Measurements from ENCODE around the gene FKBP2. TPM values are rescaled to one million over a fixed set of nuclear protein-coding genes. Genes with fewer than 3 reads are reported as not detected.

FKBP2 gene
- total RNA-seq, 1 donor from 2014 or later, result 66.0 TPM

GRCh38 chr11:64281957-64282770 is 41.3 kb downstream of the FKBP2 start:
- intact Hi-C loops (cut with DNase I), result no loop called here
- no peak for DNase-seq (ENCODE audit: extremely low spot score in 2 of 2)
- Histone ChIP-seq H3K27me3 (no peaks in the 10 kb centered on the region), H3K36me3 (peaks cover 0 to 12% of the 10 kb centered on the region in 2 donors), H3K27ac (no peak overlapping the region), H3K9me3 (no peaks in the 10 kb centered on the region), H3K4me3 (no peak overlapping the region), H3K4me1 (peaks cover 40% of the 10 kb centered on the region)
- TF ChIP-seq POLR2AphosphoS5 (IDR thresholded peaks at IDR 0.05; ENCODE audit: insufficient read depth in 1 of 2, low read depth in 1 of 2), result no peak
- no peak for TF ChIP-seq POLR2A (IDR thresholded peaks at IDR 0.05)
- TF ChIP-seq CTCF (IDR thresholded peaks at IDR 0.05), result no peak

GRCh38 chr11:64283092-64283491 is 42.2 kb downstream of the FKBP2 start:
- Histone ChIP-seq H3K4me1 (peaks cover 37% of the 10 kb centered on the region), H3K27ac (peak overlapping the region; percentile 94), H3K36me3 (peaks cover 0 to 10% of the 10 kb centered on the region in 2 donors), H3K4me3 (no peak overlapping the region), H3K9me3 (no peaks in the 10 kb centered on the region), H3K27me3 (no peaks in the 10 kb centered on the region)
- TF ChIP-seq POLR2AphosphoS5 (IDR thresholded peaks at IDR 0.05; ENCODE audit: insufficient read depth in 1 of 2, low read depth in 1 of 2) (no peak), CTCF (IDR thresholded peaks at IDR 0.05) (no peak), POLR2A (IDR thresholded peaks at IDR 0.05) (no peak)
- intact Hi-C loops (cut with DNase I), result no loop called here
- DNase-seq (ENCODE audit: extremely low spot score in 2 of 2), result no peak

DNA sequence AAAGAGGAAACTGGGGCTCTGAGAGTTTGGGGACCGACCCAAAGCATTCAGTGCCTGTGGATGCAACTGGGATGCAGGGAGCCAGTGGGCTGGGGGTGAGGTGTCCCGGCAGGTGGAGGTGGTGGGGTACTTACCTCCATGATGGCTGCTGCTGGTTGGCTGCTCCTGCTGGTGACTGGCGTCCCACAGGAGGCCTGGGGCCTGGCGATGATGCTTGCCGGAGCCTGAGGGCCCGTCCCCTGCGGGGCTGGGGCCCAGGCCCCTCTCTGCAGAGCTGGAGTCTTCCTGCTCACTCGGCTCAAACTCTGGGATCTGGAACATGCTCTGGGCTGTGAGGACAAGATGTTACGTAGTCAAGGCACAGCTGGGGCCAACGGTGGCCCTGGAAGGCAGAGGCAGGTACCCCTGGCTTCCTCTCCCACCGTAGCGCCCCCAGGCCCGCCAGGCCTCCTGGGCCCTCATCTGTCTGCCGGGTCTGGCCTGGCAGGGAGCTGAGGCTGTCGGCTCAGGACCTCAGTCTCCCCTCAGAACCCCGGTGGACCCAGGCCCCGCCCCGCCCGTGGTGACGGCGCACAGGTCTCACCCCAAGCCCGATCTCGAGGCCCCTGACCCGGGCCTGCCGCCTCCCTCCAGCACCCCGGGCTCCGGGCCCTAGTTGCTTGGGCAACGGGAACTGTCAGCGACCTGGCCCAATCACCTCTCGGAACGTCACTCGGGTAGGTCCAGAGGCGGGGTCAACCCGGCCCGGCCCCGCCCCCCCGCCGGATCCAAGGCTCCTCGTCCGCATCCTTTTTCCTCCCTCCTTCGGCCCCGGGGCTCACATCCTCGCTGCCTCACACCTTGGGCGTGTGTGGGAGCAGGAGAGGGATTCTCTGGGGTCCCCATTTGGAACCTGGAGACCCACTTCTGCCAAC is 43.4 kb downstream of the FKBP2 start, which contains the start of gene BAD:
Gene BAD, minus strand, starts transcription at position 618 of the 914 bp plus-strand sequence. Its CDS starts 297 bp downstream, at position 321.
- Histone ChIP-seq H3K4me1 (peaks cover 37% of the 10 kb centered on the region), H3K9me3 (no peaks in the 10 kb centered on the region), H3K36me3 (no peaks in the 10 kb centered on the region), H3K27me3 (no peaks in the 10 kb centered on the region), H3K27ac (peak within 1 kb of the TSS; percentile 94), H3K4me3 (peak within 1 kb of the TSS; percentile 61 to 83)
- DNase-seq (ENCODE audit: extremely low spot score in 2 of 2), result peak in 1 of 2 donors; percentile 96
- intact Hi-C loops (cut with DNase I), result no loop called here
- TF ChIP-seq POLR2AphosphoS5 (IDR thresholded peaks at IDR 0.05; ENCODE audit: insufficient read depth in 1 of 2, low read depth in 1 of 2), result peak; percentile 60 to 96
- no peak for TF ChIP-seq CTCF (IDR thresholded peaks at IDR 0.05)
- TF ChIP-seq POLR2A (IDR thresholded peaks at IDR 0.05), result peak in 1 of 2 donors; percentile 53

DNA sequence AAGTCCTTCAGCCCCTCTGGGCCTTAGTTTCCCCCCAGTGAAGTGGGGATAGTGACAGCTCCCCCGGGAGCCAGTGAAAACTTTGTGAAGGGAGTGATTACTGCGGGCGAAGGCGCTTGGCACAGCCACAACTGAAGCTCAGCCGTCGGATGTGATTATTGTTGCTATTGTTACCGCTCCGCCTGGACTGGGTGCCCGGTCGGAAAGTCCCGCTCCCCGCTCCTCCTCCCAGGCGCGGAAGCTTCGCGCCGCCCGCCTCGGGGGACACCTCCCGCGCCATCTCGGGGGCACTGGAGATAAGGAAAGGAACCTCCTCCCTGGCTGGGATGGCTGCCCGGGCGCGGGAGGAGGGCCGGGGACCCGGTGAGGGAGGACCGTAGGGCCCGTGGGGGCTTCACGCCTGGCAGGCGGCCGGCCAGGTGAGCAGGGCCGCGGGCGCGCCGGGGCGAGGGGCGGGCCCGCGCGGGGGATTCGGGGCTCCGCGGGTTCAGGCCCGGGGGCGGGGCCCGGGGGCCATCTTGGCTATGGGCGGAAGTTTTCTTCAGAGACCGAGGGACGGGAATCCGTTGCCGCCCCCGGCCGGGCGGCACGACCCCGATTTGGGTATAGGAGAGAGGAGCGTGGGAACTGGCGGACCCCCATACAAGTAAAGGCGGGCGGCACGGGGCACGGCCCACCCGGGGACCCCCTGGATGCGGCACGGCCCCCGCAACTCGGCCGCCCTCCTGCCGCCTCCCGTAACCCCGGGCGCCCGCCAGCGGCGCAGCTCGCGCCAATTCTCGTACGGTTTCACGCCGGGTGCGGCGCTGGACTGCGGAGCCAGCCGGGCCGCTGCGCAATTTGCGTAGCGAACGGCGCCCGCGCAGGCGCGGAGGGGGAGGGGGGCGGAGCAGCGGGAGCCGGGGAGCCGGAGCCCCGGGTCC is 44.3 kb downstream of the FKBP2 start, which contains the start of gene GPR137:
Gene GPR137, plus strand, starts transcription at position 887 of the 923 bp plus-strand sequence. CDS start 677 bp downstream, outside the sequence.
- Histone ChIP-seq H3K9me3 (no peaks in the 10 kb centered on the region), H3K4me1 (peaks cover 37% of the 10 kb centered on the region), H3K4me3 (peak within 1 kb of the TSS; percentile 61 to 83), H3K27me3 (no peaks in the 10 kb centered on the region), H3K27ac (peak within 1 kb of the TSS; percentile 94), H3K36me3 (no peaks in the 10 kb centered on the region)
- no peak for DNase-seq (ENCODE audit: extremely low spot score in 2 of 2)
- TF ChIP-seq POLR2AphosphoS5 (IDR thresholded peaks at IDR 0.05; ENCODE audit: insufficient read depth in 1 of 2, low read depth in 1 of 2), result peak in 1 of 2 donors; percentile 78
- no peak for TF ChIP-seq CTCF (IDR thresholded peaks at IDR 0.05)
- intact Hi-C loops (cut with DNase I), result no loop called here
